ENCODE measurements around the gene ZFYVE28.
"Not testable (repeated sequence)": the region's sequence is repeated elsewhere in the genome, so short reads cannot be mapped to it uniquely, and the experiment has no call there.

ZFYVE28 gene

DNA sequence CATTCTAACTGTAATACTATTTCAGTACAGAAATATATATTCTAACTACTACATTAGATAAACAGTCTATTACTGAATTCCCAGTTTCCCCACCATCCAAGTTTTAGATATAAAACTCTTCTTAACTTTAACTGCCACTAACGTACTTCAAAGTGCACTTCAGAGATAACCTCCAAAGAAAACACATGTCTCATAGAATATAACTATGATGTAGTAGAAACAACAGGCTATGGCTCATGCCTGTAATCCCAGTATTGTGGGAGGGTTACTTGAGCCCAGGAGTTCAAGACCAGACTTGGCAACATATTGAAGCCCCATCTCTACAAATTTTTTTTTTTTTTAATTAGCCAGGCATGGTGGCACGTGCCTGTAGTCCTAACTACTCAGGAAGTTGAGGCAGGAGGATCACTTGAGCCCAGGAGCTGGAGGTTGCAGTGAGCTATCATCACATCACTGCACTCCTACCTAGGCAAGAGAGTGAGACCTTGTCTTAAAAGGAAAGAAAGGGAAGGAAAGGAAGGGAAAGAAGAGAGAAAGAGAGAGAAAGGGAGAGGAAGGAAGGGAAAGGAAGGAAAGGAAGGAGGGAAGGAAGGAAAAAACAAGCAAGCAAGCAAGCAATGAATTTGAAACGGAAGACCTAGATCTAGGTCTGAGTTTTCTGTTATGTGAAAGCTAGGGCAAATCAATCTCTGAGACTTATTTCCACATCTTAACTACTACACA is 181.3 kb downstream of the ZFYVE28 start:
- Mint-ChIP-seq H3K9me3 (no peaks in the 10 kb centered on the region), H3K4me3 (peak overlapping the region; percentile 6 to 55)

GRCh38 chr4:2231082-2231481 is 187.4 kb downstream of the ZFYVE28 start:
- ATAC-seq (no peak), DNase-seq (no peak)
- no peaks in the 10 kb centered on the region for H3K9me3 Mint-ChIP-seq
- H3K4me3 Mint-ChIP-seq = no peak overlapping the region
- H3K27me3 Mint-ChIP-seq = no peaks in the 10 kb centered on the region
- no peak overlapping the region for H3K27ac Mint-ChIP-seq
- peaks cover 38% of the 10 kb centered on the region for H3K4me1 Mint-ChIP-seq

More for the DNA sequence above, 181.3 kb downstream of the ZFYVE28 start:
- Mint-ChIP-seq H3K27me3 (no peaks in the 10 kb centered on the region), H3K27ac (peak overlapping the region in 1 of 2 donors; percentile 28), H3K4me1 (peaks cover 71% of the 10 kb centered on the region)
- DNase-seq = no peak
- no peak for ATAC-seq

DNA sequence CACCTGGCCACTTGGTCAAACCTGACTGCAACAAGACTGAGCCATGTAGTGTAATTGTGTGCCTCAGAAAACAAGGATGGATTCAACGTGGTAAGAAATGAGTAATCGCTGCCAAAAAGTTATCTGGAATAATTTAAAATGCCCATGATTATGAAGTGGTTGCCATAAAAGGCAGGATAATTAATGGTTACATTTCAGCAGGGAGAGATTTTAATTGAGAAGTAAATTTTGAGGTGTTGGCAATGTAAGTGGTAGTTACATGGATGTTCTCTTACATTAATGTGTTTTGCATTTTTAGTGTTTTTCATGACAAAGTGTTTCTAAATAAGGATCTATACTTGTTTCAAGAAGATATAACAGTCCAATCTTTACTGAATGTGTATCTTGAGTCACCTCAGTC is 192.2 kb downstream of the ZFYVE28 start:
- Mint-ChIP-seq H3K4me3 (no peak overlapping the region), H3K4me1 (peaks cover 6% of the 10 kb centered on the region), H3K27ac (peak overlapping the region in 1 of 2 donors; percentile 35), H3K9me3 (no peaks in the 10 kb centered on the region), H3K27me3 (no peaks in the 10 kb centered on the region)
- no peak for DNase-seq
- no peak for ATAC-seq

GRCh38 chr4:2222838-2223237 is 195.6 kb downstream of the ZFYVE28 start:
- H3K27ac Mint-ChIP-seq = no peak overlapping the region
- ATAC-seq (no peak), DNase-seq (no peak)
- peaks cover 8% of the 10 kb centered on the region for H3K4me1 Mint-ChIP-seq
- no peaks in the 10 kb centered on the region for H3K27me3 Mint-ChIP-seq
- no peak overlapping the region for H3K4me3 Mint-ChIP-seq
- H3K9me3 Mint-ChIP-seq = no peaks in the 10 kb centered on the region

DNA sequence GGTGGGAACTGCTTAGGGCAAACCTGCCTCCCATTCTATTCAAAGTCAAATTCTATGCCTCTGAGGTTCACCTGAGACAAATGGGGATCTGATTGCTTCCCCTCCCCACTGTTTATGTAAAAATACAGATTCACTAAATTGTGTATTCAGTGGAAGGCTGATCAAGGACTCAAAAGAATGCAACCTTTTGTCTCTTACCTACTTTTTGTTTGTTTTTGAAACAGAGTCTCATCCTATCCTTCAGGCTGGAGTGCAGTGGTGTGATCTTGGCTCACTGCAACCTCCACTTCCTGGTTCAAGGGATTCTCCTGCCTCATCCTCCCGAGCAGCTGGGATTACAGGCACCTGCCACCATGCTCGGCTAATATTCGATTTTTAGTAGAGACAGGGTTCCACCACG is 197.1 kb downstream of the ZFYVE28 start:
- not testable (repeated sequence) for H3K27ac Mint-ChIP-seq, H3K4me3 Mint-ChIP-seq, H3K9me3 Mint-ChIP-seq, DNase-seq, H3K4me1 Mint-ChIP-seq, H3K27me3 Mint-ChIP-seq, ATAC-seq

- no peak overlapping the region for H3K27ac Mint-ChIP-seq
- H3K4me3 Mint-ChIP-seq = no peak overlapping the region
Measured at GRCh38 chr4:2220016-2220630, 198.3 kb downstream of the ZFYVE28 start.

More at GRCh38 chr4:2220016-2220630, 198.3 kb downstream of the ZFYVE28 start:
- DNase-seq (peak; percentile 72 to 74), ATAC-seq (peak; percentile 90)
- H3K4me1 Mint-ChIP-seq = peaks cover 8% of the 10 kb centered on the region
- H3K9me3 Mint-ChIP-seq = no peaks in the 10 kb centered on the region
- no peaks in the 10 kb centered on the region for H3K27me3 Mint-ChIP-seq

Data from stimulated activated naive CD8-positive, alpha-beta T cell treated with anti-CD3 and anti-CD28 coated beads, Interleukin-15, amount 100 ng/mL, for 72 hours (primary cell).